ENCODE results near the gene SELENOI. TPM values are rescaled to one million over a fixed set of nuclear protein-coding genes. Genes with fewer than 3 reads are reported as not detected.
"Not testable (repeated sequence)": the region's sequence is repeated elsewhere in the genome, so short reads cannot be mapped to it uniquely, and the experiment has no call there.

The SELENOI gene
- total RNA-seq, 1 donor from 2014 or later: 10.8 TPM

DNA sequence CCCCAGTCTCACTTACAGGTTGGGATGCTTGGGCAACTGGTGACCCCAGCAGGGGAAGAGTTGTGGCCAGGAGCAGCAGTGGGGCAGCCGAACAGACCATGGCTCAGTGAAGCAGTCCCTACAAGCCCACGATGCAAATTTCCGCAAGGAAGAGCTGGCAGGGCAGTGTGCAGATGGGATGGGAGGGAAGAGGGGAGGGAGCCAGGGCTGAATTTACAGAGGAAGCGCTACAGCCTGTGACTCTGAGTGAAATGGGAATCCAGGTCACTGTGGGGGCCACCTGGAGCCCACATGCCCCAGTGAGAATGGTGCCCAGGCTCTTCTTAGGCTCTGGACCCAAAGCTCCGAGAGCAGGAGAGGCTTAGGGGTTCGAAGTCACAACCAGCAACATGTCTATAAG, 27.0 kb upstream of the SELENOI start:
- H3K27me3 ChIP-seq (ENCODE audit: low read depth): no peaks in the 10 kb centered on the region
- TF ChIP-seq, protein P1, sequence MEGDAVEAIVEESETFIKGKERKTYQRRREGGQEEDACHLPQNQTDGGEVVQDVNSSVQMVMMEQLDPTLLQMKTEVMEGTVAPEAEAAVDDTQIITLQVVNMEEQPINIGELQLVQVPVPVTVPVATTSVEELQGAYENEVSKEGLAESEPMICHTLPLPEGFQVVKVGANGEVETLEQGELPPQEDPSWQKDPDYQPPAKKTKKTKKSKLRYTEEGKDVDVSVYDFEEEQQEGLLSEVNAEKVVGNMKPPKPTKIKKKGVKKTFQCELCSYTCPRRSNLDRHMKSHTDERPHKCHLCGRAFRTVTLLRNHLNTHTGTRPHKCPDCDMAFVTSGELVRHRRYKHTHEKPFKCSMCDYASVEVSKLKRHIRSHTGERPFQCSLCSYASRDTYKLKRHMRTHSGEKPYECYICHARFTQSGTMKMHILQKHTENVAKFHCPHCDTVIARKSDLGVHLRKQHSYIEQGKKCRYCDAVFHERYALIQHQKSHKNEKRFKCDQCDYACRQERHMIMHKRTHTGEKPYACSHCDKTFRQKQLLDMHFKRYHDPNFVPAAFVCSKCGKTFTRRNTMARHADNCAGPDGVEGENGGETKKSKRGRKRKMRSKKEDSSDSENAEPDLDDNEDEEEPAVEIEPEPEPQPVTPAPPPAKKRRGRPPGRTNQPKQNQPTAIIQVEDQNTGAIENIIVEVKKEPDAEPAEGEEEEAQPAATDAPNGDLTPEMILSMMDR (IDR thresholded peaks at IDR 0.05; ENCODE audit: borderline replicate concordance): no peak

DNA sequence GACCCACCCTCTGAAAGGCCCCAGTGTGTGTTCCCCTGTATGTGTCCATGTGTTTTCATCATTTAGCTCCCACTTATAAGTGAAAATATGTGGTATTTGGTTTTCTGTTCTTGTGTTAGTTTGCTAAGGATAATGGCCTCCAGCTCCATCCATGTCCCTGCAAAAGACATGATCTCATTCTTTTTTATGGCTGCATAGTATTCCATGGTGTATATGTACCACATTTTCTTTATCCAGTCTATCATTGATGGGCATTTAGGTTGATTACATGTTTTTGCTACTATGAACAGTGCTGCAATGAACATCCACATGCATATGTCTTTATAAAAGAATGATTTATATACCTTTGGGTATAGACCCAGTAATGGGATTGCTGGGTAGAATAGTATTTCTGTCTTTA, 21.5 kb upstream of the SELENOI start:
- intact Hi-C loops (cut with micrococcal nuclease): loop anchor here (10.0 kb wide), 1 partner anchor 90 kb away; no protein-coding TSS in a partner anchor
- not testable (repeated sequence) for H3K4me1 ChIP-seq; H3K4me3 ChIP-seq; H3K9me3 ChIP-seq (replicated peaks); H3K36me3 ChIP-seq; H3K27ac ChIP-seq (replicated peaks); DNase-seq; H3K27me3 ChIP-seq (ENCODE audit: low read depth)

More for the DNA sequence above, 27.0 kb upstream of the SELENOI start:
- no peaks in the 10 kb centered on the region for H3K4me1 ChIP-seq
- no peaks in the 10 kb centered on the region for H3K9me3 ChIP-seq (replicated peaks)
- DNase-seq: no peak
- no peak overlapping the region for H3K4me3 ChIP-seq
- intact Hi-C loops (cut with micrococcal nuclease): no loop called here
- H3K27ac ChIP-seq (replicated peaks): no peak overlapping the region
- no peaks in the 10 kb centered on the region for H3K36me3 ChIP-seq

DNA sequence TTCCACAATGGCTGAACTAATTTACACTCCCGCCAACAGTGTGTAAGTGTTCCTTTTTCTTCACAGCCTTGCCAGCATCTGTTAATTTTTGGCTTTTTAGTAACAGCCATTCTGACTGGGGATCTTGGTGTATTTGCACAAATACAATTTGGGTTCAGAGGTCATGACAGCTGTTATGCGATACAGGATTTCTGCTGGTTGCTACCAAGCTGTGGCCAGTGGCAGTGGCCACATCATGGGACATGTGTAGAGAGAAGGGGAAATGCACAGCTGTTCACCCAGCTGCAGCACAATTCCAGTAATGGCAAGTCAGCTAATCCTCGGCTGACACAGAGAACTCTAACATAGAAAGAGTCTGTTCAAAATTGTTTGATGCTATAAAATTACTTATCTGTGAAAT, 21.0 kb upstream of the SELENOI start:
- TF ChIP-seq, protein P1 (IDR thresholded peaks at IDR 0.05; ENCODE audit: borderline replicate concordance): no peak
- H3K4me1 ChIP-seq: no peaks in the 10 kb centered on the region
- H3K27me3 ChIP-seq (ENCODE audit: low read depth): no peaks in the 10 kb centered on the region
- no peak for DNase-seq
- H3K9me3 ChIP-seq (replicated peaks): no peaks in the 10 kb centered on the region
- H3K4me3 ChIP-seq: no peak overlapping the region
- intact Hi-C loops (cut with micrococcal nuclease): loop anchor here (10.0 kb wide), 1 partner anchor 90 kb away; no protein-coding TSS in a partner anchor
- H3K36me3 ChIP-seq: no peaks in the 10 kb centered on the region
- no peak overlapping the region for H3K27ac ChIP-seq (replicated peaks)

DNA sequence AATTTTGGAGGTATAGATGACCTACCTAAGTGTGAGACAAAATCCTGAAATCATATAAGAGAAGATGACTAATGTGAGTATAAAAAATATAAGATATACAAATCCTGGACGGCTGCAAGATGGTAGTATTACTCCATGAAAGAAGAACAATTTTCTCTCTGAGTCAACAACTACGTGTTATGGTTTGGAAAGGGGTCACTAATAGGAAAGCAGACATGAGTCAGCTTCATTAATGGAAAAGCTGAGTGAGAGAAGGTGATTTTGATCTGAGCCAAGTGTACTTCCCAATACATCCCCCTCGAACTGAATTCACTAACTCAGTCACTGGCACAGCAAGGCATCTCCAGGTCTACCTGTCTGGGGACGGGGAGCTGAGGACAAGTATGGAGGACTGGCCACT, 20.1 kb upstream of the SELENOI start:
- H3K27ac ChIP-seq (replicated peaks): no peak overlapping the region
- intact Hi-C loops (cut with micrococcal nuclease): loop anchor here (10.0 kb wide), 1 partner anchor 91 kb away; no protein-coding TSS in a partner anchor
- no peaks in the 10 kb centered on the region for H3K4me1 ChIP-seq
- DNase-seq: no peak
- no peaks in the 10 kb centered on the region for H3K36me3 ChIP-seq
- no peaks in the 10 kb centered on the region for H3K9me3 ChIP-seq (replicated peaks)
- TF ChIP-seq, protein P1 (IDR thresholded peaks at IDR 0.05; ENCODE audit: borderline replicate concordance): no peak
- H3K27me3 ChIP-seq (ENCODE audit: low read depth): no peaks in the 10 kb centered on the region
- H3K4me3 ChIP-seq: no peak overlapping the region

DNA sequence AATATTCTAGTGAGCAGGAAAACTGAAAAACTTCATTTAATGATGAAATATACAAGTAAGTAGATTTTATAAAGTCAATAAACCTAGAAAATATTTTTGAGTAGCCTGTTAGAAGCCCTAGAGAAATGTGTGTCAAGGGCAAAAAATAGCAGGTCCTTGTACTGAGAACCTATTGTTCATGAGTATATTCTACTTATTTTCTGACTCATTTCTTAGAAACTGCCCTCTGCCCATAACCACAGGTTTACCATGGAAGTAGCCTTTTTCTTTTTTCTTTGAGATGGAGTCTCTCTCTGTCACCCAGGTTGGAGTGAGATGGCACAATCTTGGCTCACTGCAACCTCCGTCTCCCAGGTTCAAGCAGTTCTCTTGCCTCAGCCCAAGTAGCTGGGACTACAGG, 19.4 kb upstream of the SELENOI start:
- H3K27ac ChIP-seq (replicated peaks): no peak overlapping the region
- TF ChIP-seq, protein P1 (IDR thresholded peaks at IDR 0.05; ENCODE audit: borderline replicate concordance): no peak
- intact Hi-C loops (cut with micrococcal nuclease): loop anchor here (10.0 kb wide), 1 partner anchor 92 kb away; no protein-coding TSS in a partner anchor
- no peaks in the 10 kb centered on the region for H3K36me3 ChIP-seq
- no peaks in the 10 kb centered on the region for H3K9me3 ChIP-seq (replicated peaks)
- no peak for DNase-seq
- no peak overlapping the region for H3K4me3 ChIP-seq
- no peaks in the 10 kb centered on the region for H3K4me1 ChIP-seq
- H3K27me3 ChIP-seq (ENCODE audit: low read depth): no peaks in the 10 kb centered on the region

DNA sequence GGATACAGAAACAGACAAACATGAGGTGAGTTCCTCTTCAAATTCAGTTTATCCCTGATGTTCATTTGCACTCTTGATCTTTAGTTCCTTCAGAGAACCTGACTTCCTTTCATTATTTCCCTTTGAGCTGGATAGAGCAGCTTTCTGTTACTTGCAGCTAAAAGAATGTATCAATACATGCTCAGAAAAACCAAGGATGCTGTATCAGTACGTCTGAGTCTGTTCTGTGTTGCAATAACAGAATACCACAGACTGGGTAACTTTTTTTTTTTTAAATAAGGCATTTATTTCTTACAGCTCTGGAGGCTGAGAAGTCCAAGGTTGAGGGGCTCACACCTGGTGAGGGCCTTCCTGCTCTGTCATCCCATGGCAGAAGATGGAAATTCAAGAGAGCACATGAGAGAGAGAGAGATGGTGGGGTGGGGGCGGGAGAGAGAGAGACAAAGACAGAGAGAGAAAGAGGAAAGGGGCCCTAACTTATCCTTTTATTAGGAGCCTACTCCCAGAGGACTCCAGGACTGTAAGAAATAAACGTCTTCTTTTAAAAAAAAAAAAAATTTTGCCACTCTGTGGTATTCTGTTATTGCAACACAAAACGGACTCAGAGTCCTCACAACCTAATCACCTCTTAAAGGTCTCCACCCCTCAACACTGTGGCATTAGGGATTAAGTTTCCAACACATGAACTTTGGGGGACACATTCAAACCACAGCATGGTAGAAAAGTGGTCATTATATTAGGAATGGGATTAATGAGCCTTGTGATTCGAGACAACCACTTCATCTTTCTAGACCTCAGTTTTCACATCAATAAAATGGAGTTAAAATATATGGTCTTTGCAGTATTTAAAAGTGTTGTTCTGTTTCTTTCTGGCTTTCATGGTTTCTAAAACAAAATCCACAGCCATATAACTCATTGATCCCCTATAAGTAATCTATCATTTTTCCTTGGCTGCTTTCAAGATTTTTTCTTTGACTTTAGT, 18.4 kb upstream of the SELENOI start:
- TF ChIP-seq, protein P1 (IDR thresholded peaks at IDR 0.05; ENCODE audit: borderline replicate concordance): no peak
- H3K27ac ChIP-seq (replicated peaks): no peak overlapping the region
- H3K27me3 ChIP-seq (ENCODE audit: low read depth): no peaks in the 10 kb centered on the region
- intact Hi-C loops (cut with micrococcal nuclease): loop anchor here (10.0 kb wide), 1 partner anchor 93 kb away; no protein-coding TSS in a partner anchor
- no peaks in the 10 kb centered on the region for H3K9me3 ChIP-seq (replicated peaks)
- DNase-seq: no peak
- H3K4me3 ChIP-seq: no peak overlapping the region
- no peaks in the 10 kb centered on the region for H3K4me1 ChIP-seq
- H3K36me3 ChIP-seq: no peaks in the 10 kb centered on the region

DNA sequence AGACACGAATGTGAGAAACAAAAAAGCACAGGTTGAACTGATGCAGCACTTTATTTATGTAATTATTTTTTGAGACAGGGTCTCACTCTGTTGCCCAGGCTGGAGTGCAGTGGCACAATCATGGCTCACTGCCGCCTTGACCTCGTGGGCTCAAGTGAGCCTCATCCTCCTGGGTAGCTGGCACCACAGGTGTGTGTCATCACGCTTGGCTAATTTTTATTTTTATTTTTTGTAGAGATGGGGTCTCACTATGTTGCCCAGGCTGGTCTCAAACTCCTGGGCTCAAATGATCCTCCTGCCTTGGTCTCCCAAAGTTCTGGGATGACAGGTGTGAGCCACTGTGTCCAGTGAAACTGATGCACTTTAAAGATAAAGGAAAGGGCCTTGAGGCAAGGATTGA, 16.9 kb upstream of the SELENOI start:
- not testable (repeated sequence) for H3K27me3 ChIP-seq (ENCODE audit: low read depth); H3K4me1 ChIP-seq; H3K27ac ChIP-seq (replicated peaks); H3K36me3 ChIP-seq; H3K4me3 ChIP-seq; H3K9me3 ChIP-seq (replicated peaks); DNase-seq
- intact Hi-C loops (cut with micrococcal nuclease): loop anchor here (10.0 kb wide), 1 partner anchor 94 kb away; no protein-coding TSS in a partner anchor
